ENCODE measurements around the gene NFU1. TPM values are rescaled to one million over a fixed set of nuclear protein-coding genes. Genes with fewer than 3 reads are reported as not detected.
"Not testable (repeated sequence)": the region's sequence is repeated elsewhere in the genome, so short reads cannot be mapped to it uniquely, and the experiment has no call there.

Gene NFU1
- total and polyA plus RNA-seq, 9 of the 15 experiments (the other 6 are each of a cell fraction or from before 2014, with no cell fraction given): 33.3 to 61.8 (median 53.7) TPM

DNA sequence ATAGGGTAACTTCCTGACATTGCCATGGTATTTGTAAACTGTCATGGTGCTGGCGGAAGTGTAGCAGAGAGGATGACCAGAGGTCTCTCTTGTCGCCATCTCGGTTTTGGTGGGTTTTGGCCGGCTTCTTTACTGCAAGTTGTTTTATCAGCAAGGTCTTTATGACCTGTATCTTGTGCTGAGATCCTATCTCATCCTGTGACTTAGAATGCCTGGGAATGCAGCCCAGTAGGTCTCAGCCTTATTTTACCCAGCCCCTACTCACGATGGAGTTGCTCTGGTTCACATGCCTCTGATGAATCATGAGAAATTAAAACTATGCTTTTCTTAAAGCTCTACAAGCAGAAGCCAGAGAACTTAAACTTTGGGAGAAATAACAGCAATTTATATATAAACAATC, 12.7 kb upstream of the NFU1 start (continued):
- no peak for TF ChIP-seq ZNF143 (CRISPR knock-in tag; IDR thresholded peaks at IDR 0.05)
- no peak for TF ChIP-seq DDX20 (tag; IDR thresholded peaks at IDR 0.05; ENCODE audit: low read depth)

- H3K4me2 ChIP-seq (ENCODE audit: insufficient read depth, low read length); H3K79me2 ChIP-seq (ENCODE audit: control insufficient read depth, insufficient read depth, low read length); DNase-seq (ENCODE audit: extremely low read depth in 1 of 4, low spot score in 3 of 4); H3K4me3 ChIP-seq; H3K9ac ChIP-seq (ENCODE audit: insufficient read depth in 1 of 2, low read depth in 2 of 2, low read length in 2 of 2); intact Hi-C loops (cut with micrococcal nuclease); H3K36me3 ChIP-seq (ENCODE audit: control insufficient read depth, insufficient read depth, low read length); H3K27ac ChIP-seq (ENCODE audit: extremely low read depth, low read depth, low read length); FAIRE-seq; H3K27me3 ChIP-seq (ENCODE audit: control insufficient read depth in 2 of 2, insufficient read depth in 2 of 2, low read length in 2 of 2); CTCF ChIA-PET (ENCODE audit: low intra/inter-chr PET ratio); H3K9me1 ChIP-seq (ENCODE audit: control insufficient read depth, insufficient read depth, low read length); H3K9me3 ChIP-seq (replicated peaks; ENCODE audit: control insufficient read depth, insufficient read depth, low read depth, low read length); H4K20me1 ChIP-seq (replicated peaks; ENCODE audit: control insufficient read depth, insufficient read depth, low read length); ATAC-seq; in situ Hi-C loops (cut with MboI); H3K4me1 ChIP-seq (replicated peaks in 1 of 2; ENCODE audit: control insufficient read depth in 2 of 2, insufficient read depth in 2 of 2, low read length in 2 of 2); BruUV-seq (replicated peaks): not testable (repeated sequence)
- TF ChIP-seq SMARCE1 (IDR thresholded peaks at IDR 0.05) (peak; percentile 61; the same call in 1 of the 2 replicates), FOXA3 (CRISPR knock-in tag; conservative IDR thresholded peaks at IDR 0.05 in 1 of 2, IDR thresholded peaks at IDR 0.05 in 1 of 2) (peak in 1 of 2 experiments; percentile 63; a peak in 2 of 4 replicates), DPF2 (IDR thresholded peaks at IDR 0.05) (0 out of 2 replicates have a peak, but pooled peaks have one; percentile 15), FOXK2 (conservative IDR thresholded peaks at IDR 0.05 in 1 of 2, IDR thresholded peaks at IDR 0.05 in 1 of 2; ENCODE audit: low read depth in 2 of 2) (peak in 1 of 2 experiments; percentile 42; a peak in 1 of 4 replicates)
- TF ChIP-seq, protein P1, sequence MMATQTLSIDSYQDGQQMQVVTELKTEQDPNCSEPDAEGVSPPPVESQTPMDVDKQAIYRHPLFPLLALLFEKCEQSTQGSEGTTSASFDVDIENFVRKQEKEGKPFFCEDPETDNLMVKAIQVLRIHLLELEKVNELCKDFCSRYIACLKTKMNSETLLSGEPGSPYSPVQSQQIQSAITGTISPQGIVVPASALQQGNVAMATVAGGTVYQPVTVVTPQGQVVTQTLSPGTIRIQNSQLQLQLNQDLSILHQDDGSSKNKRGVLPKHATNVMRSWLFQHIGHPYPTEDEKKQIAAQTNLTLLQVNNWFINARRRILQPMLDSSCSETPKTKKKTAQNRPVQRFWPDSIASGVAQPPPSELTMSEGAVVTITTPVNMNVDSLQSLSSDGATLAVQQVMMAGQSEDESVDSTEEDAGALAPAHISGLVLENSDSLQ (IDR thresholded peaks at IDR 0.05): peak; percentile 18; the same call in 1 of the 2 replicates
- POLR2A ChIA-PET: interaction anchor here (1.3 kb wide), 1 partner anchor 10 kb away, joined by 4 read pairs; no protein-coding TSS in a partner anchor
- H2AFZ ChIP-seq (ENCODE audit: low read depth, low read length): peak overlapping the region; percentile 62
- 8% methylated on average over 3 of the region's 3 CpGs for WGBS (ENCODE audit: insufficient coverage, low coverage, missing lambda C conversion rate)
Observed at GRCh38 chr2:69443673-69444072, 6.4 kb upstream of the NFU1 start.

All from K562 (cell line).